ENCODE data around the gene TNS1. TPM values are rescaled to one million over a fixed set of nuclear protein-coding genes. Genes with fewer than 3 reads are reported as not detected.

Gene TNS1
- total and polyA plus RNA-seq, 2 donors from 2014 or later, result 44.8 to 471 TPM

DNA sequence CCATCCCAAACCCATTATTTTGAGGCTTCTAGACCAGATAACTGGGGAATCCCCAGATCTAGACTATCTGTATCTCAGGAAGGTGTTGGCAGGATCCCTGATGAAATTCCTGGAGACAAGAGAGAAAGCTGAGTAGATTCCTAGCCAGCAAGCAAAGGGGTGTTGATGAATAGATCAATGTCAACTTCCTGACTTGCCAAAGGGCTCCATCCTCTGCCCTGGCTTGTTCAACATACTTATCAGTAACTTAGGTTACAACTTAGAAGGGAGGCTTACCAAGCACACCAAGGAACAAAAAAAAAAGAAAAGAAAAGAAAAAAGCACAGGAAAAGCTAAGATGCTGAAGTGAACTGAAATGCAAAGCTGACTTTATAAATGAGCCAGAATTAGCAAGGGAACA lies 53.3 kb downstream of the TNS1 start:
- Histone ChIP-seq H3K27me3 (ENCODE audit: control insufficient read depth, insufficient read depth, low read length) (no peaks in the 10 kb centered on the region), H3K9me3 (ENCODE audit: control insufficient read depth in 2 of 3, insufficient read depth in 1 of 3, low read length in 3 of 3) (no peaks in the 10 kb centered on the region), H3K4me3 (ENCODE audit: low read length in 3 of 3) (no peak overlapping the region), H3K36me3 (ENCODE audit: control insufficient read depth in 2 of 3, insufficient read depth in 3 of 3, low read length in 3 of 3) (no peaks in the 10 kb centered on the region), H3K27ac (ENCODE audit: low read depth in 2 of 2, low read length in 2 of 2) (no peak overlapping the region), H3K4me1 (ENCODE audit: control insufficient read depth in 2 of 3, insufficient read depth in 2 of 3, low read depth in 1 of 3, low read length in 3 of 3) (peaks cover 3 to 79% (median 68%) of the 10 kb centered on the region in 3 donors), H3K9ac (ENCODE audit: low read length in 3 of 3) (peak overlapping the region in 1 of 3 donors; percentile 18)
- intact Hi-C loops (cut with DNase I), result loop anchor here (10.0 kb wide), 1 partner anchor 55 kb away; no protein-coding TSS in a partner anchor
- FAIRE-seq (no peak), DNase-seq (peak in 1 of 5 donors; percentile 2)
- TF ChIP-seq, protein P1, sequence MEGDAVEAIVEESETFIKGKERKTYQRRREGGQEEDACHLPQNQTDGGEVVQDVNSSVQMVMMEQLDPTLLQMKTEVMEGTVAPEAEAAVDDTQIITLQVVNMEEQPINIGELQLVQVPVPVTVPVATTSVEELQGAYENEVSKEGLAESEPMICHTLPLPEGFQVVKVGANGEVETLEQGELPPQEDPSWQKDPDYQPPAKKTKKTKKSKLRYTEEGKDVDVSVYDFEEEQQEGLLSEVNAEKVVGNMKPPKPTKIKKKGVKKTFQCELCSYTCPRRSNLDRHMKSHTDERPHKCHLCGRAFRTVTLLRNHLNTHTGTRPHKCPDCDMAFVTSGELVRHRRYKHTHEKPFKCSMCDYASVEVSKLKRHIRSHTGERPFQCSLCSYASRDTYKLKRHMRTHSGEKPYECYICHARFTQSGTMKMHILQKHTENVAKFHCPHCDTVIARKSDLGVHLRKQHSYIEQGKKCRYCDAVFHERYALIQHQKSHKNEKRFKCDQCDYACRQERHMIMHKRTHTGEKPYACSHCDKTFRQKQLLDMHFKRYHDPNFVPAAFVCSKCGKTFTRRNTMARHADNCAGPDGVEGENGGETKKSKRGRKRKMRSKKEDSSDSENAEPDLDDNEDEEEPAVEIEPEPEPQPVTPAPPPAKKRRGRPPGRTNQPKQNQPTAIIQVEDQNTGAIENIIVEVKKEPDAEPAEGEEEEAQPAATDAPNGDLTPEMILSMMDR (IDR thresholded peaks at IDR 0.05; ENCODE audit: borderline replicate concordance, extremely low read depth, insufficient read depth), result no peak

DNA sequence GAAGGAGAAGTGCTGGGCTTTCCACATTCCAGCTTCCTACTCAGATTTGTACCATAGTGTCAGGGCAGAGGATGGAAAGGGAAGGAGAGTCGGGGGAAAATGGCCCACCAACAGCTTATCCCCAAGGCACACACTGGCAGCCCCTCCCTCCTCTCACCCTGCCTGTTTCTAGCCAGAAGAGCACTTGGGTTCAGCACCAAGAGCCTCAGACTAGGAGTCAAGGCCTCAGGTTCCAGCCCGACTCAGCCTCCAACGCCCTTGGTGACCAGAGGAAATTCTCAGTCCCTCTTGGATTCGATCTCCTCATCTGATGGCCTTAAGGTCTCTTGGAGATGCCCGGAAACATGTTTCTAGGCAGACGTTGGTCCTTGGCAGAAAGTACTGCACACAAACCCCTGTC lies 53.9 kb downstream of the TNS1 start:
- intact Hi-C loops (cut with DNase I), result loop anchor here (10.0 kb wide), 1 partner anchor 54 kb away; no protein-coding TSS in a partner anchor
- Histone ChIP-seq H3K27me3 (ENCODE audit: control insufficient read depth, insufficient read depth, low read length) (no peaks in the 10 kb centered on the region), H3K36me3 (ENCODE audit: control insufficient read depth in 2 of 3, insufficient read depth in 3 of 3, low read length in 3 of 3) (no peaks in the 10 kb centered on the region), H3K4me1 (ENCODE audit: control insufficient read depth in 2 of 3, insufficient read depth in 2 of 3, low read depth in 1 of 3, low read length in 3 of 3) (peaks cover 3 to 75% (median 63%) of the 10 kb centered on the region in 3 donors), H3K27ac (ENCODE audit: low read depth in 2 of 2, low read length in 2 of 2) (no peak overlapping the region), H3K9ac (ENCODE audit: low read length in 3 of 3) (no peak overlapping the region), H3K9me3 (ENCODE audit: control insufficient read depth in 2 of 3, insufficient read depth in 1 of 3, low read length in 3 of 3) (no peaks in the 10 kb centered on the region), H3K4me3 (ENCODE audit: low read length in 3 of 3) (no peak overlapping the region)
- TF ChIP-seq, protein P1 (IDR thresholded peaks at IDR 0.05; ENCODE audit: borderline replicate concordance, extremely low read depth, insufficient read depth), result no peak
- no peak for FAIRE-seq
- DNase-seq, result peak in 1 of 5 donors; percentile 23

DNA sequence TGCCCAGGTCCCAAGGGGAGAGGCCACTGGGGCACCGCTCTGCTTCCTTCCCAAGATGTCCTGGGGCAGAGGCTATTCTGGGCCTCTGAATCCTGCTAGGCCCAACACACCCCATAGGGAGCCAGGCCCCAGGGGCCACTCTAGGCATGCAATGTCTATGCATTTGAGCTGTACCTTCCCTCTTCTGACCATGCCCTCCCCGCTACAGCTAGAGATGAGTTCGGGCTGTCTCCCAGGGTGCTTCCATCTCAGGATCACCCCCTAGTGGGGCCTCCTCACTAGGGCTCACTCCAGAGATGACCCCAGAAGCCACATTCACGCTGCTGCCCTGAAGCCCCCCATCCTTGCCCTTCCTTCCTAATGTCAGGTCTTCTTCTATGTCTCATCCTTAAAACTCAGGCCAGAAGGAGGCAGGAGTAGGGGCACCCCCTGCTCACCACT lies 54.4 kb downstream of the TNS1 start:
- Histone ChIP-seq H3K9me3 (ENCODE audit: control insufficient read depth in 2 of 3, insufficient read depth in 1 of 3, low read length in 3 of 3) (no peaks in the 10 kb centered on the region), H3K36me3 (ENCODE audit: control insufficient read depth in 2 of 3, insufficient read depth in 3 of 3, low read length in 3 of 3) (no peaks in the 10 kb centered on the region), H3K27ac (ENCODE audit: low read depth in 2 of 2, low read length in 2 of 2) (no peak overlapping the region), H3K4me1 (ENCODE audit: control insufficient read depth in 2 of 3, insufficient read depth in 2 of 3, low read depth in 1 of 3, low read length in 3 of 3) (peaks cover 3 to 69% (median 57%) of the 10 kb centered on the region in 3 donors), H3K9ac (ENCODE audit: low read length in 3 of 3) (no peak overlapping the region), H3K4me3 (ENCODE audit: low read length in 3 of 3) (no peak overlapping the region), H3K27me3 (ENCODE audit: control insufficient read depth, insufficient read depth, low read length) (no peaks in the 10 kb centered on the region)
- intact Hi-C loops (cut with DNase I), result loop anchor here (10.0 kb wide), 1 partner anchor 54 kb away; no protein-coding TSS in a partner anchor
- DNase-seq, result no peak
- TF ChIP-seq, protein P1 (IDR thresholded peaks at IDR 0.05; ENCODE audit: borderline replicate concordance, extremely low read depth, insufficient read depth), result no peak
- no peak for FAIRE-seq
